GM08714 (cell line): ENCODE results near the gene STK24.

Source experiments
- H3K4me3 ChIP-seq: fragments of 200-500 bp; sonication (Bioruptor generic); 2 replicates; pipeline ENCODE4 v1.5.1; 2014; ENCODE audit warnings: mild to moderate bottlenecking, low read length, inconsistent platforms
- ZNF274 ChIP-seq: IDR thresholded peaks from 2 replicates; pipeline ENCODE4 v1.6.1; 2012; ENCODE audit warnings: mild to moderate bottlenecking, low read depth, low read length

STK24 gene

DNA sequence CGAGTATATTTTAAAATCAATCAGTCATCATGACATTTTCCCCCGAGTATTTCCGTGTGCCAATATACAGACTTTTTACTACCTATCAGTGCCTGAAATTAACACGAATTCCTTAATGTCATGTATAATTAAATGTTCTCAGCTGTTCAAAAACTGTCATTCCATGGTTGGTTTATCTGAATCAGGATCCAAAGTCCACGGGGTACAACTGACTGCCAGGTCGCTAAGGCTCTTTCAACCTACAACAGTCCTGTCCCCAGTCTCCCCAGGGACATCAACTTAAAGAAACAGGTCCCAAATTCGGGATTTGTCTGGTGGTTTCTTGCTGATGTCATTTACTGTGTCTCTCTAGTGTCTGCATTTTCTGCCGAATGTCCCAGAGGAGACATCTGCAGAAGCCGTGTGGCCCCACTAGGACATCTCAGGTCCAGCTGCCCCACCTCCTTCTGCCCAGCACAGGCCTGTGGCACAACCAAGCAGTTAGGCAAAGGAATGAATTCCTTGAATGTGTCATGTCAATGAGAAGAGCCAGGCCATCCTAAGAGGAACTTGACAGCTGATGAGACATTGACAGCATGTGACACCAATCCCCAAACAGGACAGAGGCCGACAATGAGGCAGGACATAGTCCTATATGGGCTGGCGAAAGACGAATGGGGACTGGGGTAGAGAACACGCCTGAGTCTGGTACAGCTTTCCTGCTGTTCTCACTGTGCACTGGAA, 109.5 kb downstream of the STK24 start:
- H3K4me3 ChIP-seq = no peak overlapping the region
- no peak for TF ChIP-seq ZNF274

- H3K4me3 ChIP-seq = no peak overlapping the region
- TF ChIP-seq ZNF274 = no peak
Observed at GRCh38 chr13:98466634-98467236, 110.2 kb downstream of the STK24 start.

DNA sequence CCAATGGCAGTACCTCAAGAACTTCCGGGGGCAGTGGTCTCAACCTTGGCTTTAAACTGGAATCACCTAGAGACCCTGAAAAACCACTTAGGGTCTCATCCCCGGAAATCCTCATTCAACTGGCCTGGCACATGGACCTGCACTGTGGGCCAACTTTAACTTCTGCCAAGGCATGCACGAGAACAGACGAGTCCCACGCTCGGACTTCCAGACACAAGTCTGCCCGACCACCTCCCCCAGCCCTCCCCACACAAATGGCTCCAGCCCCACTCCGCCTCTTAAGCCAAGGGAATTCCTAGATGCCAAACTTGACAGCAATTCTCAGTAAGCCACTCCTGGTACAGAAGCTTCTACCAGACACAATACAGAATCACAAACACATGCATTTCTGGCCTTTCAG, 114.0 kb downstream of the STK24 start:
- TF ChIP-seq ZNF274 = no peak
- no peak overlapping the region for H3K4me3 ChIP-seq

- H3K4me3 ChIP-seq = no peak overlapping the region
- no peak for TF ChIP-seq ZNF274
Observed at GRCh38 chr13:98462241-98462882, 114.5 kb downstream of the STK24 start.

- H3K4me3 ChIP-seq = no peak overlapping the region
- no peak for TF ChIP-seq ZNF274
Observed at GRCh38 chr13:98461486-98462240, 115.2 kb downstream of the STK24 start.

DNA sequence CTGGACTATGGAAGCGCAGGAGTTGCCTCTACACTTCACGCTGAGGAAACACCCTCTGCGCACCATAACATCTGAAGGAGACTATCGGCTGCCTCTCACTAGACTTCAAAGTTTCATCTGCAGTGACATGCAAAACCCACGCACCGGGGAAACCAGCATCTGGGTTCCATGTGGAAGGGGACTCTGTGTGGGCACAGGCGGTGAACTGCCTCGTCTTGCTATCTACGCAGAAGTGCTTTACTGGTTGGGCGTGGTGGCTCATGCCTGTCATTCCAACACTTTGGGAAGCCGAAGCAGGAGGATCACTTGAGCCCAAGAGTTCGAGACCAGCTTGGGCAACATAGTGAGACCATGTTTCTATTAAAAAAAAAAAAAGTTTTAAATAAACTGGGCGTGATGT, 116.4 kb downstream of the STK24 start:
- TF ChIP-seq ZNF274 = no peak
- no peak overlapping the region for H3K4me3 ChIP-seq

- no peak for TF ChIP-seq ZNF274
Observed at GRCh38 chr13:98459721-98460370, 117.1 kb downstream of the STK24 start.

DNA sequence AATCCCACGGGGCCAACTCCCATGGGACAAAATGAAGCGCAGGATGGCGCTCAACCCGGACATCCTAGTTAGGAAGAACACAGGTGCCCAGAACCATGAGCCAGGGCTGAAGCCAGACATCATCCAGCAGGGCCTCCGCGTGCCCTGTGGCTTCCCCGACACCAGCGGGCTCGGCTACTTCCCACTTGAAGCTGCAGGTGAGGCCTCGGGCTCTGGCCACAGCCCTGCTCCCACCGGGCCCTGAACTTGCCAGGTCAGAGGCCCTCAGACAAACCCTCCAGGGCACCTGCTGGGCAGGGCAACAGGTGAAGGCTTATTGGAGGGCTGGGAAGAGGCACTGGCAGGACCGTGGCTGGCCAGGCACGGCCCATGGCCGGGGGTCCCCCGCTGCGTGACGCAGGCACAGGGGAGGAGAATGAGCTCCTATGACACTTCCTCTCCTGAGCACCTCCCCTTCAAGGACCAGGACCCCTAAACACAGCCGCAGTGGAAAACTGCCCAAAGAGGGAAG, 117.7 kb downstream of the STK24 start:
- no peak for TF ChIP-seq ZNF274
- H3K4me3 ChIP-seq = no peak overlapping the region

More at GRCh38 chr13:98459721-98460370, 117.1 kb downstream of the STK24 start:
- H3K4me3 ChIP-seq = no peak overlapping the region

GRCh38 chr13:98458431-98458830, 118.5 kb downstream of the STK24 start:
- no peak overlapping the region for H3K4me3 ChIP-seq
- TF ChIP-seq ZNF274 = no peak

GRCh38 chr13:98457053-98457452, 119.9 kb downstream of the STK24 start:
- no peak overlapping the region for H3K4me3 ChIP-seq
- TF ChIP-seq ZNF274 = no peak

- TF ChIP-seq ZNF274 = no peak
- H3K4me3 ChIP-seq = no peak overlapping the region
Observed at GRCh38 chr13:98456413-98456845, 120.5 kb downstream of the STK24 start.

DNA sequence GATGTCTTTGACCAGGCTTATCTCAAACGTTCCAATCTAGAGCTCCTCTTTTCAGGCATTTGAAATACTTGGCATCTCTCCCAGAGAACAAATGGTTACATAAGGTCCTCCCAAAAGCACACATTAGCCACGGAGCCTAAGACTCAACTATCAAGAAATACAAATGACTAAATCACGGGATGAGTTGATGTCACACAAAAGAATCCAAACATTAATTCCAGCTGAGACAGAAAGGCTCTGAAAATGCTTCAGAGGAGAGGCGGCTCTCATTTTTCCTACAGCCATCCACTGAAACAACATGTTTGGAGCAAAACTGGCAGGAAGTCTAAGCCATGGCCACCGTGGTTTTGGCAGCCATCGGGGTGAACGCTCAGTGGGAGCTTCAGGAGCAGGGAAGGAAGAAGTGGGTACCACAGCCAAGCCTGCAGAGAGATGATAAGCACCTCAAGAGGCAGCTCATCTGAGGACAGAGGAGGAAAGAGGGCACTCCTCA, 122.5 kb downstream of the STK24 start:
- H3K4me3 ChIP-seq = no peak overlapping the region
- no peak for TF ChIP-seq ZNF274
